PC-9 (cell line): ENCODE data around the gene C7orf57.

Source experiments
- CTCF ChIP-seq: fragments of 200-600 bp; sonication (generic); conservative IDR thresholded peaks from 2 replicates; pipeline ENCODE4 v1.6.1; 2017; ENCODE audit warnings: mixed run types, antibody characterized with exemption, mild to moderate bottlenecking, moderate library complexity
- EZH2 ChIP-seq: fragments of 200-600 bp; sonication (generic); IDR thresholded peaks from 2 replicates; pipeline ENCODE4 v1.8.0; 2017; ENCODE audit warnings: antibody characterized with exemption, low read depth

- TF ChIP-seq CTCF = no peak
- no peak for TF ChIP-seq EZH2
These were observed 25.4 kb upstream of the C7orf57 start for GRCh38 chr7:48009954-48010353.
